Activated T-cell treated with anti-CD3 and anti-CD28 coated beads, Interleukin-2, amount 50 U/mL, for 24 hours (primary cell): ENCODE measurements around the gene EPHA2.
A peak's percentile ranks its signal among the peaks of the same experiment; 100 is the strongest.

Experiments used
- DNase-seq: peaks from one replicate; pipeline ENCODE4 v3.0.0-alpha.2; 2020
- H3K27ac Mint-ChIP-seq: 2 replicates; pipeline ENCODE4 v1.8.0; 2020; ENCODE audit warnings: mild to moderate bottlenecking, mixed read lengths
- H3K27me3 Mint-ChIP-seq: 2 replicates; pipeline ENCODE4 v1.8.0; 2020; ENCODE audit warnings: mixed read lengths
- H3K36me3 Mint-ChIP-seq: 2 replicates; pipeline ENCODE4 v1.8.0; 2020; ENCODE audit warnings: low read depth, mixed read lengths
- H3K4me1 Mint-ChIP-seq: 2 replicates; pipeline ENCODE4 v1.8.0; 2020; ENCODE audit warnings: low read depth, mixed read lengths
- H3K4me3 Mint-ChIP-seq: 2 replicates; pipeline ENCODE4 v1.8.0; 2020; ENCODE audit warnings: mild to moderate bottlenecking, moderate library complexity, mixed read lengths
- H3K9me3 Mint-ChIP-seq: 2 replicates; pipeline ENCODE4 v1.8.0; 2020; ENCODE audit warnings: mixed read lengths

The EPHA2 gene

GRCh38 chr1:16189921-16190621 is 34.2 kb upstream of the EPHA2 start:
- Mint-ChIP-seq H3K9me3 (no peaks in the 10 kb centered on the region), H3K27ac (no peak overlapping the region), H3K36me3 (no peaks in the 10 kb centered on the region), H3K4me3 (no peak overlapping the region), H3K27me3 (peaks cover 9% of the 10 kb centered on the region), H3K4me1 (peaks cover 4% of the 10 kb centered on the region)
- no peak for DNase-seq

DNA sequence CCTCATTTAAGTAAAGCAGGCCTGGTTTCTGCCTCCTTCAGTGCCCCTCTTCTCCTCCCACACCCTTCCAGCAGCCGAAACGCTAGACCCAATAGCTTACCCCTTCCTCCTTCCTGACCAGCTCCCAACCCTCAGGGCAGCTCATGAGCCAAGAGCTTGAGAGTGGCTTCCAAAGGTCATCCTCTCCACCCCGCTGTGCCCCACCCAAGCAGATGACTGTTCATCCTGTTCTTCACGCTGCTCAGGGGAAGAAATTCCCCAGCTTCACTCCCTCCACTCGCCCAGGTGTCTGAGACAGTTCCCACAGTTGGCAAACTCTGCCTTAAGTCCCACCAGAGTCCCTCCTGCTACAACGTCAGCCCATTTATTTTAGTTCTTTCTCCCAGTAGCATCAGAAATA is 33.1 kb upstream of the EPHA2 start:
- no peak overlapping the region for H3K4me3 Mint-ChIP-seq
- H3K4me1 Mint-ChIP-seq = peaks cover 4% of the 10 kb centered on the region
- peaks cover 9% of the 10 kb centered on the region for H3K27me3 Mint-ChIP-seq
- no peaks in the 10 kb centered on the region for H3K36me3 Mint-ChIP-seq
- no peak for DNase-seq
- no peak overlapping the region for H3K27ac Mint-ChIP-seq
- no peaks in the 10 kb centered on the region for H3K9me3 Mint-ChIP-seq

DNA sequence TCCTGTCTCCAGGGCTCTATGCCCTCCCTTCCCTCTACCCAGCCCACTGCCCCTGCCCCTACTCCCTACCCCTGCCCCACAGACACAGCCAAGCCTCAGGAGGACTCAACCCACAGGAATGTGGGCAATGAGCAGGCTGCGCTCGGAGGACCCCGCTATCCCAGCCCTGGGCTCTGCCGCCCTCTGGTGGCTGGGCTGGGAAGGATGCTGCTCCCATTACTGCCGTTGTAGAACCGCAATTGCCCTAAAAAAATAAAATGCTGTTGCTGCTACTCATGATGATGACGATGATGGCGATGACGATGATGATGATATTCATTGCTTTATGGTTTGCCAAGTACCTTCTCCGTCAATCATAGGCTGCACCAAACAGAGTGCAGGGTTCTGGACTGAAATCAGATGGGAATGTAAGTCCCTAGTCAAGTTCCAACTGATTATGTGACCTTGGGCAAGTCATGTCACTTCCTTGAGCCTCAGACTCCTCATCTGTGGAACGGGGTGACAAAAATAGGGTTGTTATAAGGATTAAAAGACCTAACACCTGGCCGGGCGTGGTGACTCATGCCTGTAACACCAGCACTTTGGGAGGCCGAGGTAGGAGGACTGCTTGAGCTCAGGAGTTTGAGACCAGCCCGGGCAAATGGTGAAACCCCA is 32.0 kb upstream of the EPHA2 start:
- H3K27ac Mint-ChIP-seq = no peak overlapping the region
- H3K4me1 Mint-ChIP-seq = peaks cover 4% of the 10 kb centered on the region
- peaks cover 9% of the 10 kb centered on the region for H3K27me3 Mint-ChIP-seq
- no peaks in the 10 kb centered on the region for H3K9me3 Mint-ChIP-seq
- H3K36me3 Mint-ChIP-seq = no peaks in the 10 kb centered on the region
- H3K4me3 Mint-ChIP-seq = no peak overlapping the region
- DNase-seq = peak; percentile 87

DNA sequence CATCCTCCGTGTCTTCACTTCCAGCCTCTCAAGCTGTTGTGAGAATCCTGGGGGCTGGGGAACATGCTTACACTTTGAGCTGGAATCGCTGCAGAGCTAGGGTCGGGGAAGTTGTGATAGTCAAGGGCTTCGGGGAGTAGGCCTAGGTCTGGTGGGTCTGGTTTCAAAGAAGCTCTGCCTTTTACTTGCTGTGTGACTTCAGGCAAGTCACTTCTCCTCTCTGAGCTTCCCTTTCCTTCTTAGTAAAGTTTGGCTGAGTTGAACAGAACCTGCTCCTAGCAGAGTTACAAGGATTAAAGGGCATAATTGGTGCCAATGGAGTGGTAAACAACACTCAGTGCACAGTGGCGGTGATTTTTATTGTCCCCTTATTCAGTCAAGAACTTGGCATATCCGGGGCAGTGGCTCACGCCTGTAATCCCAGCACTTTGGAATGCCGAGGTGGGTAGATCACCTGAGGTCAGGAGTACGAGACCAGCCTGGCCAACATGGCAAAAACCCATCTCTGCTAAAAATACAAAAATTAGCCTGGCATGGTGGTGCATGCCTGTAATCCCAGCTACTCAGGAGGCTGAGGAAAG is 30.9 kb upstream of the EPHA2 start:
- no peak for DNase-seq
- H3K9me3 Mint-ChIP-seq = no peaks in the 10 kb centered on the region
- no peak overlapping the region for H3K27ac Mint-ChIP-seq
- no peak overlapping the region for H3K4me3 Mint-ChIP-seq
- peaks cover 4% of the 10 kb centered on the region for H3K4me1 Mint-ChIP-seq
- peaks cover 9% of the 10 kb centered on the region for H3K27me3 Mint-ChIP-seq
- H3K36me3 Mint-ChIP-seq = no peaks in the 10 kb centered on the region

DNA sequence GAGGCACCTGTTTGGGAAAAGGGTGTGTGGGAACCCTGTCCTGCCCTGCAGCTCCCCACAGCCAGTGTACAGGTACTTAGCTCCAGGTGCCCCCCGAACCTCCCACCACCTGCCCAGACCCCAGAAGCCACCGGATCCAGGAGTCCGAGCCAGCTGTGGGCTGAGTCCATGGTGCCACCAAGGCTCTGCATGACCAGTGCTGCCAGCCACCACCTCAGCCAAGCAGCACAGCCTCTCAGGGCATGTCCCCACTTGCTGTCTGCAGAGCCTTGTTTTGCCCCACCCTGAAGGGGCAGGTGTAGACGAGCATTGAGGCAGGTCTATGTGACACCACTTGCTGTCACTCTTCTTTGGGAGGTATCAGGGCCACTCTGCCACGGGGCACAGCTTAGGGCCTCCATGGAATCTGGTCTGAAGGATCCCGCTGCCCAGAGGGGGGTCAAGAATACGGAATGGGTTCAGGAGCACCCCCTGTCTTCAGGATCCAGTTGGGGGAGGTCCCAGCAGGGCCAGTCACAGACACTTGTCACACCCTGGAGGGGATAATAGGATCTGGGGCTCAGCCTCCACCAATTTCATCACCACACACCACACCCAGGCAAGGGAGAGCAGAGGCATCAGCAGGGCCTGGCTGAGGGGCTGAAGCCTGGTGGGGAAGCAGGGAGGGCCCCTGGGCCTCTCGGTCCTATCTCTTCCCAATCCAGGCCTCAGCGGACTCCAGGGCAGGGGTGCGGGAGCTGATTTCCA is 28.9 kb upstream of the EPHA2 start:
- no peak overlapping the region for H3K27ac Mint-ChIP-seq
- H3K9me3 Mint-ChIP-seq = no peaks in the 10 kb centered on the region
- H3K36me3 Mint-ChIP-seq = no peaks in the 10 kb centered on the region
- H3K4me3 Mint-ChIP-seq = no peak overlapping the region
- peaks cover 9% of the 10 kb centered on the region for H3K27me3 Mint-ChIP-seq
- H3K4me1 Mint-ChIP-seq = peaks cover 4% of the 10 kb centered on the region
- DNase-seq = no peak

DNA sequence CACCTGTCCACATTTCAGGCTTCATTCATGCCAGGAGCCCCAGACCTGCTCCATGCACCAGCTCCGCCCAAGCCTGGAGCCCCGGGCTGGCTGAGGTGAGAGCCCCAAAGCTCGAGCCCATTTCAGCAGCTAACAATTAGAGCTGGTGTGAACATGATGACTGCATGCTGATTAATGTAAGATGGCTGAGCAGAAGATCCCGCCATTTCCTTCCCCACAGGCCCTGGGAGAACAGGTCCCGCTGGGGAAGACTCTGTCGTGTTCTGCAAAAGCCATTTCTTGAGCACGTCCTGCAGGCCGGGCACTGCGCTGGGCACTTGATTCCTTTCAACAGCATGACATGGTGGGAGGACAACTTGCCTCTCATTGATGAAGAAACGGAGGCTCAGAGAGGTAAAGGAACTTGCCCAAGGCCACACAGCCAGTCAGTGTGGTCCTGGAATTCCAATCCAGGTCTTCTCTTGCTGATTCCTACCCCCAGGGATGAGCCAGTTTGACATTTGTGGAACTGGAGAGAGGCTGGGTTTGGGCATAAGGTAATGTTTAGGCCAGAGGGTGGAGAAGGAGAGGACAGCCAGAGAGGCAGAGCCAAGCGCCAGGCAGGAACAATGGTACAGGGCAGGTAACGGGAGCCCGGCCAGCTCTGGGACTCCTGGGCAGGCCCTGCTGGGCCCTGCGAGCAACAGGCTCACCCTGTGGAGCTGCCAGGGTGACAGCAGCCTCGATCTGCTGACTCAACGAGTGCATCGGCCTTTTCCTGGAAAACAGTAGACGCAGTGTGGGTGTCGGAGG is 28.1 kb upstream of the EPHA2 start:
- Mint-ChIP-seq H3K27me3 (peaks cover 6% of the 10 kb centered on the region), H3K4me3 (no peak overlapping the region), H3K4me1 (peaks cover 4% of the 10 kb centered on the region), H3K36me3 (no peaks in the 10 kb centered on the region), H3K27ac (no peak overlapping the region), H3K9me3 (no peaks in the 10 kb centered on the region)
- no peak for DNase-seq

DNA sequence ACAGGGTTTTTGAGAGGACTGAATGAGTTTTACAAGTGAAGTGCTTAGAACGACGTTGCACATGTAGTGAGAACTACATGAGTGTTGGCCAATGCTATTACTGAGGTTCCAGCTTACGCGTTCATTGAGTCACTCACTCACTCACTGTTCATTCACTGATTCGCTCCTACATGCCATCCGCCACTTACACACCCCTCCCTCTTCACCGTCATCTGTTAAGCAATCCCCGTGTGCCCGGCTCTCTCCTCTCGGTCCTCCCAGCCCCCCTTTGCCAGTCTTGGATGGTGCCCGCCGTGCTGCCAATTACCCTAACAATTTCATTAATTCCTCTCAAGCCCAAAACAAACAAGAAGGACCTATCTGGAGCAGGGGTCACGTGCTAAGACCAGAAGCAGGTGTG is 27.3 kb upstream of the EPHA2 start:
- no peak for DNase-seq
- no peaks in the 10 kb centered on the region for H3K36me3 Mint-ChIP-seq
- no peaks in the 10 kb centered on the region for H3K9me3 Mint-ChIP-seq
- H3K27me3 Mint-ChIP-seq = no peaks in the 10 kb centered on the region
- no peak overlapping the region for H3K4me3 Mint-ChIP-seq
- H3K4me1 Mint-ChIP-seq = peaks cover 4% of the 10 kb centered on the region
- no peak overlapping the region for H3K27ac Mint-ChIP-seq

DNA sequence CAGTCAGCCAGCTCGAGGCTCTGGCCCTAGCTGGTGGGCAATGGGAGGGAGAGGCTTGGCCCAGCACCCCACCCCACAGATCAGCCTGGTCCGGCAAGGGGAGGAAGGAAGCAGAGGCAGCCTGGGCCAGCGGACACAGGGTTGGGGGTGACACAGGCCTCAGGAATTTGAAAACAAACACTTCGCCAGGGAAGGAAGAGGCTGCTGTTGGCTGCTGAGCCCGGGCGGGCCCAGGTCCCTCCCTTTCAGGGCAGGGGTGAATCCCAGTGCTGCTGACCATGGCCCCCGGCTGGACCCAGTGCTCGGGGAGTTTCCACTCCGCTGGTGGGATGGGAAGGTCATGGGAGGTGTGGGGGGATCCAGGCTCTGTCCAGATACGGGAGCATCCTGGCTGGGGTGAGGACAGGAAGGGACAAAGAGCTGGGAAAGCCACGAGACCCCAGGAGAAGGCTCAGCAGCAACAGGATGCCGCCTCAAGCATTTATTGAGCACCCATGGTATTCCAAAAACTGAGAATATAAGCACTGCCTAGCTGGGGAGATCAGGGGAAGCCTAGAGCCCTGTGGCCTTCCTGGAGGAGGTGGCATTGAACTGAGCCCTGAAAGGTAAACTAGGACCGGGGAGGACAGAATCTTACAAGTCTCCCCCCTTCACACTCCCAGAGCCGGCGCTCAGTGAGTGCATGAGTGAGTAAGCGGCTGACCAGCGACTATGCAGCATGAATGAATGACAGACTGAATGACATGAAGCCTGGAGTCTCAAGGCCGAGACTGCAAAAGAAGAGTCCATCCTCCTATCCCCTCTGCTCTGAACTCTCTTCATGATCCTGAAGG is 26.2 kb upstream of the EPHA2 start:
- Mint-ChIP-seq H3K36me3 (no peaks in the 10 kb centered on the region), H3K27ac (no peak overlapping the region), H3K9me3 (no peaks in the 10 kb centered on the region), H3K4me3 (no peak overlapping the region), H3K27me3 (no peaks in the 10 kb centered on the region), H3K4me1 (no peaks in the 10 kb centered on the region)
- no peak for DNase-seq

DNA sequence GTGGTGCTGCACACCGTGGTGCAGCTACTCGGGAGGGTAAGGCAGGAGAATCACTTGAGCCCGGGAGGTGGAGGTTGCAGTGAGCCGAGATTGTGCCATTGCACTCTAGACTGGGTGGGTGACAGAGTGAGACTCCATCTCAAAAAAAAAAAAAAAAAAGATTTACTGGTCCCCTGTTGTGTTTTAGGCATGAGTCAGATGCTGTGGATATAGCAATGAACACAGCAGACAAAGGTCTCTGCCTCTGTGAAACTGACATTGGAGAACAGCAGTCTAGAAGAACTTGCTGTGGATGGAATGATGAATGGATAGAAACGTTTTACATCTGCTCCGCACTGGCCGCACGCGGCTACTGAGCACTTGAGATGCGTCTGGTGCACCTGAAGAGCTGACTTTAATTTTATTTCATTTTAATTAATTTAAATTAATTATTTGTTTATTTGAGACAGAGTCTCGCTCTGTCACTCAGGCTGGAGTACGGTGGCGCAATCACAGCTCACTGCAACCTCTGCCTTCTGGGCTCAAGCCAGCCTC is 24.5 kb upstream of the EPHA2 start:
- H3K4me1 Mint-ChIP-seq = no peaks in the 10 kb centered on the region
- no peaks in the 10 kb centered on the region for H3K9me3 Mint-ChIP-seq
- H3K36me3 Mint-ChIP-seq = no peaks in the 10 kb centered on the region
- no peak for DNase-seq
- H3K4me3 Mint-ChIP-seq = no peak overlapping the region
- H3K27ac Mint-ChIP-seq = no peak overlapping the region
- H3K27me3 Mint-ChIP-seq = no peaks in the 10 kb centered on the region

GRCh38 chr1:16178596-16179497 is 23.0 kb upstream of the EPHA2 start:
- H3K9me3 Mint-ChIP-seq = no peaks in the 10 kb centered on the region
- no peaks in the 10 kb centered on the region for H3K4me1 Mint-ChIP-seq
- H3K27ac Mint-ChIP-seq = no peak overlapping the region

DNA sequence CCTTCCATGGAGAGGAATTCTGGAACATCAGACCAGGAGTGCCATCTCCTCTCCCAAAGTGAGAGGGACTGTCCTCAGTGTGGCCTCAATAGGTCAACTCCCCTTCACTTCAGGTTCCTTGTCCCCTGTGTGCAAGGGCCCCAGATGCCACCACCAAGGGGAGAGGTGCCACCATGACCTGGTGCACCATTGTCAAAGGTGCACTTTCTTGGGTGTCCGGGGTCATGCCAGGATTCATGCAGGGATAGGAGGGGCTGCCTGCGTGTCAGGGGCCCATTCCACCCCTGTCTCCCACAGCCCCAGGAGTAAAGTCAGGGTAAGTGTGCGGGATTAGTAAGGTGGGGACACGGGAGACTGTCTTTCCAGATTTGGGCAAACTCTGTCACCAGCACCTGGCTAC is 21.4 kb upstream of the EPHA2 start:
- Mint-ChIP-seq H3K4me3 (no peak overlapping the region), H3K27me3 (no peaks in the 10 kb centered on the region), H3K4me1 (no peaks in the 10 kb centered on the region), H3K9me3 (no peaks in the 10 kb centered on the region), H3K27ac (no peak overlapping the region), H3K36me3 (no peaks in the 10 kb centered on the region)
- DNase-seq = no peak

More at GRCh38 chr1:16178596-16179497, 23.0 kb upstream of the EPHA2 start:
- no peak overlapping the region for H3K4me3 Mint-ChIP-seq
- H3K27me3 Mint-ChIP-seq = no peaks in the 10 kb centered on the region
- H3K36me3 Mint-ChIP-seq = no peaks in the 10 kb centered on the region
- no peak for DNase-seq

DNA sequence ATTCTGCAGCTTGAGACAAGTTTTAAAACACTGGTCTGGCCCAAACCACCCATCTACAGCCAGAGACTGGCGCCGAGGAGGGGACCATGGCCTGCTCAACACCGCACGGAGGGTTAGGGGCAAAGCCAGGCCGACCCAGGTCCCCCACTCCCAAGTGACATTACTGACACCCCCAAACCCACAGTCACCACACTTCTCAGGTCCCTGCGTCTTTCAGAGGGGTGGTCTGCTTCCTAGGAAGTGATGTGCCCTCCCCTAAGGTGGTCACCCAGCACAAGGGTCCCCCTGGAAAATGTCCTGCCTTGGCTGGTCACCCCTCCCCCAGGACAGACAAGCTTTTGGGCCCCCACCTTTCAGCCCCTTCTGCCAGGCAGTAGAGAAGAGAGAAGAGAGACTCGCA is 20.8 kb upstream of the EPHA2 start:
- Mint-ChIP-seq H3K27ac (no peak overlapping the region), H3K36me3 (no peaks in the 10 kb centered on the region), H3K9me3 (no peaks in the 10 kb centered on the region), H3K27me3 (no peaks in the 10 kb centered on the region), H3K4me3 (no peak overlapping the region), H3K4me1 (no peaks in the 10 kb centered on the region)
- DNase-seq = no peak
